Smooth muscle cell (in vitro differentiated cells): ENCODE results near the gene SFXN5. TPM values are rescaled to one million over a fixed set of nuclear protein-coding genes. Genes with fewer than 3 reads are reported as not detected.

Experiments used
- DNase-seq: peaks from one replicate; lab custom pipeline; 2025; ENCODE audit not compliant: unreplicated experiment; lab: John Stamatoyannopoulos, UW
- H2AFZ ChIP-seq: fragments of 200-600 bp; sonication (generic); 2 replicates; pipeline ENCODE4 v1.6.0; 2016; ENCODE audit warnings: antibody characterized with exemption, low read depth, mild to moderate bottlenecking
- H3F3A ChIP-seq: fragments of 200-600 bp; sonication (generic); 2 replicates; pipeline ENCODE4 v1.6.0; 2017; ENCODE audit warnings: antibody characterized with exemption, low read depth
- H3K27ac ChIP-seq: fragments of 200-600 bp; sonication (generic); 2 replicates; pipeline ENCODE4 v1.5.1; 2016; ENCODE audit warnings: low read depth, mild to moderate bottlenecking
- H3K27me3 ChIP-seq: fragments of 200-600 bp; sonication (generic); 2 replicates; pipeline ENCODE4 v1.6.1; 2016; ENCODE audit warnings: low read depth, mild to moderate bottlenecking
- H3K36me3 ChIP-seq: fragments of 200-600 bp; sonication (generic); 2 replicates; pipeline ENCODE4 v1.5.1; 2016; ENCODE audit warnings: low read depth
- H3K4me1 ChIP-seq: fragments of 200-600 bp; sonication (generic); 2 replicates; pipeline ENCODE4 v1.5.1; 2016; ENCODE audit warnings: low read depth
- H3K4me2 ChIP-seq: fragments of 200-600 bp; sonication (generic); 2 replicates; pipeline ENCODE4 v1.6.0; 2016; ENCODE audit warnings: mild to moderate bottlenecking
- H3K4me3 ChIP-seq: fragments of 200-600 bp; sonication (generic); 2 replicates; pipeline ENCODE4 v1.5.1; 2016; ENCODE audit warnings: mild to moderate bottlenecking
- H3K79me2 ChIP-seq: fragments of 200-600 bp; sonication (generic); 2 replicates; pipeline ENCODE4 v1.6.0; 2016; ENCODE audit warnings: low read depth, mild to moderate bottlenecking
- H3K9ac ChIP-seq: fragments of 200-600 bp; sonication (generic); 2 replicates; pipeline ENCODE4 v1.6.0; 2016; ENCODE audit warnings: low read depth
- H3K9me3 ChIP-seq: fragments of 200-600 bp; sonication (generic); replicated peaks from 2 replicates; pipeline ENCODE4 v1.5.1; 2016; ENCODE audit warnings: low read depth
- H4K20me1 ChIP-seq: fragments of 200-600 bp; sonication (generic); 2 replicates; pipeline ENCODE4 v1.6.0; 2016; ENCODE audit warnings: low read depth
- WGBS: methylation state at CpG from one replicate; pipeline ENCODE4 v1.1.7; 2016; ENCODE audit warnings: low lambda C conversion rate; 5-methylcytosine and 5-hydroxymethylcytosine counted together
- polyA plus RNA-seq: library from polyadenylated mRNA; unstranded; fragments of >200 nt; fragmentation: Nextera tagmentation; extraction: Ambion mirVana; gene quantifications from 2 replicates; pipeline ENCODE4 v1.2.1, GENCODE V29; 2016
- total RNA-seq: library from RNA; depleted of rRNA; stranded (reverse); fragments of >200 nt; gene quantifications from 2 replicates; pipeline ENCODE4 v1.2.3, GENCODE V29; 2014
- TF ChIP-seq, protein P1 (sequence below): fragments of 200-600 bp; sonication (generic); IDR thresholded peaks from 2 replicates; pipeline ENCODE4 v1.5.1; 2017; ENCODE audit warnings: borderline replicate concordance, mild to moderate bottlenecking, antibody characterized with exemption; ENCODE audit not compliant: insufficient read depth, poor library complexity, severe bottlenecking

Gene SFXN5
- total and polyA plus RNA-seq, 2 experiments from 2014 or later = 6.9 to 8.3 TPM

DNA sequence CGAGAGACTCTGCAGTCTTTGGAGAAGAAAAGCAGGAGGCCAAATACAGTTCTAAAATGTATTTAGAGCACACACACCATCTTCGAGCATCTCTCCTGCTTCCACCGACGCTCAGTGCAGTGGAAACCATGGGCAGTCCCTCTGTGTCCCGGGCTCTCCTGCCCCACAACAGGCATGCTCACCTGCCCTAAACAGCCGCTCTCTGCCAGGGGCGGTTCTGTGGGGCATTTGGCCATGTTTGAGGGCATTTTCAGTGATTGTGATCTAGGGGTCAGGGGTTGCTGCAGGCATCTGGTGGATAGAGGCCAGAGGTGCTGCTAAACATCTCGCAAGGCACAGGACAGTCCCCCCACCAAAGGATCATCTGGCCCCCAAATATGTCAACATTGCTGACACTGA, 98.4 kb downstream of the SFXN5 start:
- Histone ChIP-seq H3K27ac (no peak overlapping the region), H3K4me1 (no peaks in the 10 kb centered on the region), H3K79me2 (no peaks in the 10 kb centered on the region), H3K36me3 (no peaks in the 10 kb centered on the region), H3K27me3 (no peaks in the 10 kb centered on the region), H4K20me1 (no peaks in the 10 kb centered on the region), H3K4me2 (no peak overlapping the region), H3F3A (no peaks in the 10 kb centered on the region), H3K9ac (no peak overlapping the region), H2AFZ (no peak overlapping the region), H3K9me3 (no peaks in the 10 kb centered on the region), H3K4me3 (no peak overlapping the region)
- 87% methylated on average over 8 of the region's 8 CpGs for WGBS
- TF ChIP-seq, protein P1, sequence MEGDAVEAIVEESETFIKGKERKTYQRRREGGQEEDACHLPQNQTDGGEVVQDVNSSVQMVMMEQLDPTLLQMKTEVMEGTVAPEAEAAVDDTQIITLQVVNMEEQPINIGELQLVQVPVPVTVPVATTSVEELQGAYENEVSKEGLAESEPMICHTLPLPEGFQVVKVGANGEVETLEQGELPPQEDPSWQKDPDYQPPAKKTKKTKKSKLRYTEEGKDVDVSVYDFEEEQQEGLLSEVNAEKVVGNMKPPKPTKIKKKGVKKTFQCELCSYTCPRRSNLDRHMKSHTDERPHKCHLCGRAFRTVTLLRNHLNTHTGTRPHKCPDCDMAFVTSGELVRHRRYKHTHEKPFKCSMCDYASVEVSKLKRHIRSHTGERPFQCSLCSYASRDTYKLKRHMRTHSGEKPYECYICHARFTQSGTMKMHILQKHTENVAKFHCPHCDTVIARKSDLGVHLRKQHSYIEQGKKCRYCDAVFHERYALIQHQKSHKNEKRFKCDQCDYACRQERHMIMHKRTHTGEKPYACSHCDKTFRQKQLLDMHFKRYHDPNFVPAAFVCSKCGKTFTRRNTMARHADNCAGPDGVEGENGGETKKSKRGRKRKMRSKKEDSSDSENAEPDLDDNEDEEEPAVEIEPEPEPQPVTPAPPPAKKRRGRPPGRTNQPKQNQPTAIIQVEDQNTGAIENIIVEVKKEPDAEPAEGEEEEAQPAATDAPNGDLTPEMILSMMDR = no peak
- no peak for DNase-seq

DNA sequence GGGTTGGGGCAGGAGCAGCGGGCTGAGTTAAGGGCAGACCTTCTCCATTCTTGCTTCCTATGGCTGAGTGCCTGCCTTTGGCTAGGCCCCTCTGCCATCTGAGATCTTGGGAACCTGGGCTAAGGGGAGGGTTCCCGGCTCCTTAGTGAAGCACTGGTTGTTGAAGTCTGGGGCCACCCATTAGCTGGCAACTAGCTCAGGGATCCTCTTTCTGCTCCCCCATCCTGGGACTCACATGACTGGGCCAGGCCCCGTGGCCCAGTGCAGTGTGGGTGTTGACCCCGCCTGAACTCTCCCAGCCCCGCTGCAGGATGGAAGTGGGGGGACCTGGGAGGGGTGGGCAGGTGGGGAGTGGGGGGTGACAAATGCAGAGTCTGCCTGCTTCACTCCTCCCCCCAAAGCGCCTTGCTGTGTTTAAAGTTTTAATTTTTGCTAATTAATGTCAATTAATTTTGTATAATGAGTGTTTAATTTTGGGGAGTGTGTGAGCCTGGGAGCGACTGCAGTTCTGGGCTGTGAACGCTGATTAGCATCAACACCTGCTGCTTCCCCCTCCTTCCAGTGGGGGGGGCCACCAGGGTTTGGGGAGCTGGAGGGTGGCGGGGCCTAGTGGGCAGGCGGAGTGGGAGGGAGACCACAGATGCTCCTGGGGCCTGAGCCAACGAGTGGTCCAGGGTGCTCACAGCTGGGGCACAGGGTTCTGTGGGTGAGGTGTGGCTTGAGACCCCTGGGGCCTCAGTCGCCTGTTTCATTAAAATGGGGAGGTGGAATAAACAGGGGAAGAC, 99.0 kb downstream of the SFXN5 start:
- TF ChIP-seq, protein P1 = no peak
- no peaks in the 10 kb centered on the region for H3K79me2 ChIP-seq
- H3K36me3 ChIP-seq = no peaks in the 10 kb centered on the region
- no peak overlapping the region for H3K27ac ChIP-seq
- DNase-seq = no peak
- H3F3A ChIP-seq = no peaks in the 10 kb centered on the region
- no peak overlapping the region for H2AFZ ChIP-seq
- no peak overlapping the region for H3K4me2 ChIP-seq
- no peaks in the 10 kb centered on the region for H3K27me3 ChIP-seq
- H3K9me3 ChIP-seq = no peaks in the 10 kb centered on the region
- H4K20me1 ChIP-seq = no peaks in the 10 kb centered on the region
- no peak overlapping the region for H3K4me3 ChIP-seq
- no peak overlapping the region for H3K9ac ChIP-seq
- 98% methylated on average over 12 of the region's 12 CpGs for WGBS
- H3K4me1 ChIP-seq = no peaks in the 10 kb centered on the region

DNA sequence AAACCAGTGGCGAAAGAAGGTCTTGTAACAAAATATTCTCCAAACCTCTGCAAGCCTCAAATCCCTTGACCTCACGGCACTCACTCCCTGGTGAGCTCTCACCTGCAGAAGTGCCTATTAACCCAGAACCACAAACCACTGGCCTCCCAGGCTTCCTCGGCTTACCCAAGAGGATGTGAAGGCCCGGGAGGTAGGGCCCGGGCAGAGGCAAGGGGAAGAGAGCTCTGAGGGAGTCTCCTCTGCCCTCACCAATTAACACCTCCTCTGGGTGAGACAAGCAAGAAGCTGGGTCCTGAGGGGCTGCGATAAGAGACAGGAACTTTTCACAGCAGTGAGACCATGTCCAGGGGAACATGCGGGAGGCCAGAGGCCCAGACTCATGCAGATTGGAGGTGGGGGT, 100.5 kb downstream of the SFXN5 start:
- Histone ChIP-seq H3F3A (no peaks in the 10 kb centered on the region), H3K79me2 (no peaks in the 10 kb centered on the region), H3K36me3 (no peaks in the 10 kb centered on the region), H3K27ac (no peak overlapping the region), H3K9ac (no peak overlapping the region), H3K4me2 (no peak overlapping the region), H3K9me3 (no peaks in the 10 kb centered on the region), H3K27me3 (no peaks in the 10 kb centered on the region), H2AFZ (no peak overlapping the region), H3K4me3 (no peak overlapping the region), H3K4me1 (no peaks in the 10 kb centered on the region), H4K20me1 (no peaks in the 10 kb centered on the region)
- TF ChIP-seq, protein P1 = no peak
- no peak for DNase-seq
- 94% methylated on average over 7 of the region's 7 CpGs for WGBS

DNA sequence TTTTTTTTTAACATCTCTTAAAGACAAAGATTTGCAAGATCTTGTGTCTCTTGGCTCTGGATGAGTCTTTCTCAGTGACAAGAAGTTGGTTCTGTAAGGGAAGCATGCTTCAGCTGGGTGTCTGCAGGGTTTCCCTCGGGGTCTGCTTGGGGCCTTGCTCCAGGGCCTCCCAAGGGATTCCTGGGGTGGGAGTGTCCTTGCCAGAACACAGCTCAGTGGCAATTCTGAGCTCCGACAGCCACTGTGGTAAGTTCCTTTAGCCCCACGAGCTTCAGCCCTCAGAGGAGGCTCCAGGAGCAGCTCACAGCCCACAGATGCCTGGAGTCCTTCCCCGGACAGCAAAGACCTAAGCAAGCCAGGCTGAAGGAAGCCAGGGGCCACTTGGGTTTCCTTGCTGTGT, 101.8 kb downstream of the SFXN5 start:
- no peaks in the 10 kb centered on the region for H3K79me2 ChIP-seq
- TF ChIP-seq, protein P1 = no peak
- 53% methylated on average over 4 of the region's 4 CpGs for WGBS

More for the DNA sequence above, 101.8 kb downstream of the SFXN5 start:
- no peaks in the 10 kb centered on the region for H4K20me1 ChIP-seq
- no peak overlapping the region for H3K9ac ChIP-seq
- no peak for DNase-seq
- H2AFZ ChIP-seq = no peak overlapping the region
- H3K4me2 ChIP-seq = no peak overlapping the region
- H3K36me3 ChIP-seq = no peaks in the 10 kb centered on the region
- no peaks in the 10 kb centered on the region for H3K9me3 ChIP-seq
- H3K27ac ChIP-seq = no peak overlapping the region
- no peaks in the 10 kb centered on the region for H3F3A ChIP-seq
- H3K4me1 ChIP-seq = no peaks in the 10 kb centered on the region
- no peaks in the 10 kb centered on the region for H3K27me3 ChIP-seq
- no peak overlapping the region for H3K4me3 ChIP-seq
